GM21737 (cell line): ENCODE results near the gene MASP2.
"Not testable (repeated sequence)": the region's sequence is repeated elsewhere in the genome, so short reads cannot be mapped to it uniquely, and the experiment has no call there.

ENCODE experiments used
- ATAC-seq: cut with Tn5 transposase; IDR thresholded peaks from one replicate; pipeline ENCODE4 v1.9.1; 2021; ENCODE audit warnings: mild to moderate bottlenecking, moderate library complexity; ENCODE audit not compliant: unreplicated experiment

MASP2 gene

DNA sequence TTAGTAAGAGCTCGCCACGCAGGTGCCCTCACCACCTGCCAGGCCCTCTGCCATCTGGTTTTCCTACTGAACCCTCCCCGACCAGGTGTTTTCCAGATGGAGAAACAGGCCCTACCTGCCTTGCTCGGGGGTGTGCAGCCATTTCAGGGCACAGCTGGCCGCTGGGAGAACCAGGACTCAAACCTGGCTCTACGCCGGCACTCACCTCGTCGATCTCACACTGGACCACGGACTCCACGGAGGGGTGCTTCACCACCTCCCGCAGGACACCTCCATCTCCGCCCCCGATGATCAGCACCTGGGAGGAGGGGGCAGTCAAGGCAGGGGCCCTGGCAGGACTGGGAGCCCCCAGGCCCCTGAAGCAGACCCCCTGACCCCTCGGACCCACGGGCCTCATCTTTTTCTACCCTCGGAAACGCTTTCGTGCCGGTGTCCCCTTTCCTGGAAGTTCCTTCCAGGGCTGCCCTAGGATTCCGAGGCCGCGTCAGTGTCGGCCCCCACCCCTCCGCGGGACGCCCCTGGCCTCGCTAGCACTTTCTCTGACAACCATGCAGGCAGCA is 11.6 kb upstream of the MASP2 start:
- no peak for ATAC-seq

DNA sequence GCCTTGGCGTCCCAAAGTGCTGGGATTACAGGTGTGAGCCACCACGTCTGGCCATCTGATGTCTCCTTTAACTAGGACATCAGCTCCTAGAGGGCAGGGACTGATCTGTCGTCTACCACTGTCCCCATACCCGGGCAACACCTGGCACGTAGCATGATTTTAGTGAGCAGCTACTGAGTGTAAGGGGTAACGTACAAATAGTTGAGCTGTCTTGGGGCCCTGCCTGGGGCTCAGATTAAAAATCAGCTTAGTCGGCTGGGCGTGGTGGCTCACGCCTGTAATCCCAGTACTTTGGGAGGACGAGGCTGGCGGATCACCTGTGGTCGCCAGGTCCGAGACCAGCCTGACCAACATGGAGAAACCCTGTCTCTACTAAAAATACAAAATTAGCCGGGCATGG is 11.0 kb upstream of the MASP2 start:
- ATAC-seq = no peak

DNA sequence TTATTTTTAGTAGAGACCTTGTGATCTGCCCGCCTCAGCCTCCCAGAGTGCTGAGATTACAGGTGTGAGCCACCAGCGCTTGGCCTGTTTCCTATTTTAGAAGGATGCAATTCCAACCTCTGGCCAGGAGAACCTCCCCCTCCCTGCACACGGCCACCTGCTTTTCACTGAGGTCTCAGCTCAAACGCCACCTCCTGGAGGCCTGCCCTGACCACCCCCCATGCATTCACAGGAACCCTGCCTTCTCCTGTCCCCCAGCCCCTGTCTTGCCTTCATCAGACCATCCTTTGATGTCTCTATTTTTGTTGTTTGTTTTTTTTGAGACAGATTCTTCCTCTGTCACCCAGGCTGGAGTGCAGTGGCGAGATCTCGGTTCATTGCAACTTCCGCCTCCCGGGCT is 10.4 kb upstream of the MASP2 start:
- ATAC-seq = no peak

DNA sequence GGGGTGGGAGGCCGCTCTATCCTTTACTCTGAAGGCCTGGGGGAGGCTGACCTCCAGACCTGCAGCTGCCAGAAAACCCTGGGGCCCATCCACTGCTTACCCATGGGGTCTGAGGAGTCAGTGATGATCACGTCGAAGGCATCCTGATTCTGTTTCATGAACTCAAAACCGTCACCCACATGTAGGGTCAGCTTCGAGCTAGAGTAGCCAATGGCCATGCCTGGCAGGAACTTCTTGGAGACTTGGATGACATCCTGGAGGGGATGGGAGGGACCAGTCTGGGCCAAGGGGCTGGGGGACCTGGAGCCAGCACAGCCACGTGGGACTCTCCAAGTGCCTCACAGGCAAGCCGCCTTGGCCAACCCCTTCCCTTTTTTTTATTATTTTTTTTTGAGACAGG is 9.5 kb upstream of the MASP2 start:
- ATAC-seq = no peak

DNA sequence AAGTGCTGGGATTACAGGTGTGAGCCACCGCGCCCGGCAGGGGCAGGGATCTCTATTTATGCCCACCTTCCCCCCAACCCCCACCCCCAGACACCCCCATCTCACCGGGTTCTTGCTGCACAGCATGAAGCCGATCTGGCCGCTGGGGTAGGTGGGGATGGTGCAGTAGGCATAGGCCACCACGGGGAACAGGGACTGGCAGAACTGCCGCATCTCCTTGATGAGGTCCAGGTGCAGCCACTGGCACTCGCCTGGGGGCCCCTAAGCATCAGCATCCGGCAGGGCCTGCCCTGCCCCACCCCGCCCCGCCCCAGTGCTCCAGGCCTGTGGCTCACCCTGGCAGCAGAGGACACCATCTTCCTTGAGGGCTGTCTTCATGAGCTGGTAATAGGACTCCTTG is 8.6 kb upstream of the MASP2 start:
- ATAC-seq = no peak

DNA sequence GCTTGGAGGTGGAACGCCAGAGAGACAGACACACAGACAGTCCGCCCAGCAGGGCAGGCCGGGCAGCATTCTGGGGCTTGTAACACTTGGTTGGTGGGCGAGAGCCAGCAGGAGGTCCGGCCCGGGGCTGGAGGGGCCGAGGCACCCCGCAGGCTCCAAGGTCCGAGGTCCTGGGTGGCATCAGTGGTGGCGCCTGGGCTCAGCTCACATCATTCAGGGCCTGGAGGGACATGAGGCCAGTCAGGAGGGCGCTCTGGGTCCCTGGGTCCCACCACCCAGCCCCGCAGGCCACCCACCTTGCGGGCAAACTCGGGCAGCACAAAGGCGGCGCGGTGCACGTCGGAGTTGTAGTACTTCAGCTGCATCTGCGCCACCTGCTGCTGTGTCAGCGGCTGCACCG is 7.6 kb upstream of the MASP2 start:
- ATAC-seq = no peak

GRCh38 chr1:11054181-11054580 is 7.1 kb upstream of the MASP2 start:
- ATAC-seq = no peak

DNA sequence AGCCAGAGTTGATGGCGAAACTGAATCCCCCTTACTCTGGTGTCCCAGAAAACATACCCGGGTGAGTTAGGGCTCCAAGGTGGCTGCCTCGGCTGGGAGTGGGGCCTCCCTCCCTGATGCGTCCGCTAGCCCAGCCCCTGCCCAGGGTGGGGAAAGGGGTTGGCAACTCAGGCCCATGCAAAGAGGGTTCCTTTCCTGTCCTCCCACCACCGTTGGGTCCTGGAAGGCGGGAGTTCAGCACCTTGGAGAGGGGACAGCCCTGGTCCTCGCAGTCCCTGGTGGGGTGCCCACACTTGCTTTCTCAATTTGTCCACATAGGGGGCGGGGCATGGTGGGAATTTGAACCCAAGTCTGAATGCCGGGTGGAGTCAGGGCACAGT is 6.7 kb upstream of the MASP2 start:
- ATAC-seq = no peak

DNA sequence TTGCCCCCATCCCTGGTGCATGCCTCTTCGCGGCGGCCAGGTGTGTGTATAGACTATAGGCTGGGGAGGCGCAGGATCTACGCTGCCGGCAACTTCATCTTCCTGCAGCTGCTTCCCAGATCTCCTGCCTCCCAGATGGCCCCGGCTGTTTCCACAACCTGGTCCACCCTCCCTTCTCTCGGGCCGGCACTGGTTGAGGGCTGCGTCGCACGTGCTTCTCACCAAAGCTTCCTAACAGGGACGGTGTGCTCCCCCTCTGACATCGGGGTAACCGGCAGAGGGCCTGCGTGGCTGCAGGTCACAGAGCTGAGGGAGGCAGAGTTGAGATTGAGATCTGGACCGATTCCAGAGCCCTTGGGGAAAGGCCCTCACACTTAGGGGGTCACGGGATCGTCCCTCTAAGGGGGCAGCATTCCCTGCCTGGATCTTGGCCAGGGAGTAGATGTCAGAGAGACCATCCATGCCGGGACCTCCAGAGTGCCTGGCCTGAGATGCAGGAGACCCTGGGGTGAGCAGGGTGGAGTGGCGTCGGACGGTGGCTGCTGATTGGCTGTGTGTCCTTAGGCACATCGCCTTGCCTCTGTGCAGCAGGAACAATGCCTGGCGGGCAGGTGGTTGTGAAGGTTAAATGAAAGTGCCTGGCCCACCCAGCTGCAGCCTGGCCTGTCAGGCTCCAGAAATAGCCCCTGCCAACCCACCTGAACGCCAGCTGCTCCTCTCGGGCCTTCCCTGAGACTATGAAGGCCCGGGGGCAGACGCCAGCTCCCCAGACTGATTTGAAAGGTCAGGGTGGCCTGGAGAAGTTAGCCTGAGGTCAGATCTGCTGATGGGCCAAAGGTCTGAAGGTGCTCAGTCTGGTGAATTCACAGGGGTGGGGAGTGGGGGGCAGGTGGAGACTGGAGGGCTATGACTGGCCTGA is 6.1 kb upstream of the MASP2 start:
- no peak for ATAC-seq

DNA sequence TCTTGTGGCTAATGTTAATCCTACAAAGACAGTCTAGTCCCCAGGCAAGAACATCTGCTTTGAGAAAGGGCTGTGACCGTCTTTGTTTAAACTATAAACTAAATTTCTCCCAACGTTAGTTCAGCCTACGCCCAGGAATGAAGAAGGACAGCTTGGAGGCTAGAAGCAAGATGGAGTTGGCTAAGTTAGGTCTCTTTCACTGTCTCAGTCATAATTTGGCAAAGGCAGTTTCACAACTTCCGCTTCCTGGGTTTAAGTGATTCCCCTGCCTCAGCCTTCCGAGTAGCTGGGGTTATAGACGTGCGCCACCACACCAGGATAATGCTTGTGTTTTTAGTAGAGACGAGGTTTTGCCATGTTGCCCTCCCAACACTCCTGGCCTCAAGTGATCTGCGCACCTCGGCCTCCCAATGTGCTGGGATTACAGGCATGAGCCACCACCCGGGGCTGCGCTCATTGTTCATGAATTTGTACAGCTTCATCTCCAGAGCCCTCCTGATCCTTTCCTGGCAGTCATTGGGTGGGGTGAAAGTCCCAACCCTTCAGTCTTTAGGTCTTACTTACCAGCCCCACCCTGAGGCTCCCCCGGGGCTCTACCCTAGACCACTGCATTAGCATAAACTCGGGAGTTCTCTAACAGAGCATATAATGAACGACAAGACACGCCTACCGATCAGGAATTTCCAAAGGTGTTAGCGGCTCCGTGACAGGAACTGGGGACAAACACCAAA is 4.9 kb upstream of the MASP2 start:
- no peak for ATAC-seq

GRCh38 chr1:11051121-11051520 is 4.1 kb upstream of the MASP2 start:
- ATAC-seq = not testable (repeated sequence)

GRCh38 chr1:11046270-11046566 is 821 bp downstream of the MASP2 start:
- no peak for ATAC-seq

GRCh38 chr1:11045428-11046269 is 1.4 kb downstream of the MASP2 start:
- ATAC-seq = no peak

GRCh38 chr1:11044849-11045427 is 2.1 kb downstream of the MASP2 start:
- ATAC-seq = no peak

- no peak for ATAC-seq
Observed at GRCh38 chr1:11044086-11044848, 2.8 kb downstream of the MASP2 start.

GRCh38 chr1:11042995-11043874 is 3.8 kb downstream of the MASP2 start:
- ATAC-seq = no peak

DNA sequence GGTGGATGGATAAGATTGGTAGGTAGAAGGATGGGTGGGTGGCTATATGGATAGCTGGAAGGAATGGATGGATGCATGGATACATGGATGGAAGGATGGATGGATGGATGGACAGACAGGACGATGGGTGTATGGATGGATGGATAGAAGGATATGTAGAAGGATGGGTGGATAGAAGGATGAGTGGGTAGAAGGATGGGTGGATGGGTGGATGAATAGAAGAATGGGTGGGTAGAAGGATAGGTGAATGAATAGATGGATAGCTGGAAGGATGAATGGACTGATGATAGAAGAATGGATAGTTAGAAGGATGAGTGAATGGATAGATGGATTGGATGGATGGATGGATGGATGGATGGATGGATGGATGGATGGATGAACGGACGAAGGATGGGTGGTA is 5.0 kb downstream of the MASP2 start:
- no peak for ATAC-seq

DNA sequence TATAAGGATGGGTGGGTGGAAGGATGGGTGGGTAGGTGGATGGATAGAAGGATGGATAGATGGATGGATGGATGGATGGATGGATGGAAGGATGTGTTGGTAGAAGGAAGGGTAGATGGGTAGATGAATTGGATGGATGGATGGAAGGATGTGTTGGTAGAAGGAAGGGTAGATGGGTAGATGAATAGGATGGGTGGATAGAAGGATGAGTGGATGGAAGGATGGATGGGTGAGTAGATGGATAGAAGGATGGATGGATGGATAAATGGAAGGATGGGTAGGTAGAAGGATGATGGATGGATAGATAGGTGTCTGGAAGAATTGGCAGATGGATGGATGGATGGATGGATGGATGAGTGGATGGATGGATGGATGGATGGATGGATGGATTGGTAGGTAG is 6.0 kb downstream of the MASP2 start:
- no peak for ATAC-seq

GRCh38 chr1:11040105-11040429 is 7.0 kb downstream of the MASP2 start:
- ATAC-seq = not testable (repeated sequence)
